Gastroesophageal sphincter (tissue), 4 donors: ENCODE data around the gene SUPT3H. TPM values are rescaled to one million over a fixed set of nuclear protein-coding genes. Genes with fewer than 3 reads are reported as not detected.

Experiments
- ATAC-seq: fragments of 150-250 bp; one replicate; pipeline ENCODE4 v1.9.1; 2016; ENCODE audit warnings: mild to moderate bottlenecking, moderate library complexity
- H3K27ac ChIP-seq, 4 donors: fragments of 200-600 bp; sonication (generic) in 3 of 4; 1 replicate in 3 of 4; 2 replicates in 1 of 4; pipeline ENCODE4 v1.5.1; 2016 to 2019
- H3K27me3 ChIP-seq: fragments of 200-600 bp; sonication (generic); one replicate; pipeline ENCODE4 v1.5.1; 2019
- H3K36me3 ChIP-seq, 2 donors: fragments of 200-600 bp; sonication (generic); one replicate each; pipeline ENCODE4 v1.5.1; 2019; ENCODE audit warnings: control low read depth in 1 of 2
- H3K4me1 ChIP-seq, 3 donors: fragments of 200-600 bp; sonication (generic); 1 replicate in 2 of 3; 2 replicates in 1 of 3; pipeline ENCODE4 v1.5.1; 2016 to 2019; ENCODE audit warnings: control low read depth in 2 of 3
- H3K4me3 ChIP-seq, 2 donors: fragments of 200-600 bp; sonication (generic); one replicate each; pipeline ENCODE4 v1.5.1; 2019; ENCODE audit warnings: mild to moderate bottlenecking in 1 of 2, moderate library complexity in 1 of 2
- H3K9me3 ChIP-seq, 3 donors: fragments of 200-600 bp; sonication (generic); one replicate each; pipeline ENCODE4 v1.5.1; 2017 to 2019; ENCODE audit warnings: control low read depth in 2 of 3
- CTCF ChIP-seq, 4 experiments: fragments of 200-600 bp in 2 of 4; fragments of 450-650 bp in 2 of 4; sonication (generic) in 1 of 4; IDR thresholded peaks; one replicate each; pipeline ENCODE4 v1.5.1; 2017 to 2019; ENCODE audit warnings: antibody characterized with exemption in 4 of 4, mild to moderate bottlenecking in 2 of 4, moderate library complexity in 2 of 4
- EP300 ChIP-seq: sonication (generic); formaldehyde crosslinking; IDR thresholded peaks from one replicate; pipeline ENCODE4 v1.6.1; 2017; ENCODE audit warnings: antibody characterized with exemption, mild to moderate bottlenecking
- POLR2A ChIP-seq, 2 donors: fragments of 450-650 bp; IDR thresholded peaks; one replicate each; pipeline ENCODE4 v1.6.1; 2017; ENCODE audit warnings: antibody characterized with exemption in 2 of 2, mild to moderate bottlenecking in 2 of 2, moderate library complexity in 1 of 2
- POLR2AphosphoS5 ChIP-seq: sonication (generic); formaldehyde crosslinking; IDR thresholded peaks from one replicate; pipeline ENCODE4 v1.6.1; 2017; ENCODE audit warnings: antibody characterized with exemption
- WGBS, 2 donors: methylation state at CpG; one replicate each; pipeline ENCODE4 v1.1.5; 2018; ENCODE audit warnings: low coverage in 1 of 2; 5-methylcytosine and 5-hydroxymethylcytosine counted together
- total RNA-seq, 4 donors: library from RNA; depleted of rRNA; stranded (reverse); fragments of >200 nt; gene quantifications; one replicate each; pipeline ENCODE4 v1.1.0, GENCODE V29; 2016

SUPT3H gene
- total RNA-seq, 4 donors from 2014 or later: 3.6 to 13.1 (median 7.6) TPM

GRCh38 chr6:44826025-44826676 is 551.6 kb downstream of the SUPT3H start:
- Histone ChIP-seq H3K9me3 (no peaks in the 10 kb centered on the region), H3K36me3 (no peaks in the 10 kb centered on the region), H3K27me3 (no peaks in the 10 kb centered on the region), H3K4me3 (no peak overlapping the region), H3K27ac (no peak overlapping the region), H3K4me1 (no peaks in the 10 kb centered on the region)
- TF ChIP-seq EP300: no peak
- TF ChIP-seq POLR2A (IDR thresholded peaks at IDR 0.05): no peak
- no peak for TF ChIP-seq POLR2AphosphoS5
- TF ChIP-seq CTCF (IDR thresholded peaks at IDR 0.05): no peak
- WGBS, 2 donors: 64 to 79% methylated on average over 6 of the region's 6 CpGs
- no peak for ATAC-seq

- ATAC-seq: no peak
- Histone ChIP-seq H3K4me1 (no peaks in the 10 kb centered on the region), H3K27ac (no peak overlapping the region), H3K27me3 (no peaks in the 10 kb centered on the region), H3K9me3 (no peaks in the 10 kb centered on the region), H3K36me3 (no peaks in the 10 kb centered on the region), H3K4me3 (no peak overlapping the region)
- no peak for TF ChIP-seq POLR2A (IDR thresholded peaks at IDR 0.05)
- TF ChIP-seq POLR2AphosphoS5: no peak
- no peak for TF ChIP-seq EP300
- no peak for TF ChIP-seq CTCF (IDR thresholded peaks at IDR 0.05)
- 90 to 96% methylated on average over 2 of the region's 2 CpGs for WGBS, 2 donors
Observed at GRCh38 chr6:44825273-44825672, 552.5 kb downstream of the SUPT3H start.

GRCh38 chr6:44824567-44824966 is 553.2 kb downstream of the SUPT3H start:
- Histone ChIP-seq H3K36me3 (no peaks in the 10 kb centered on the region), H3K4me3 (no peak overlapping the region), H3K27ac (no peak overlapping the region), H3K27me3 (no peaks in the 10 kb centered on the region), H3K9me3 (no peaks in the 10 kb centered on the region), H3K4me1 (no peaks in the 10 kb centered on the region)
- ATAC-seq: no peak
- TF ChIP-seq POLR2AphosphoS5: no peak
- TF ChIP-seq EP300: no peak
- TF ChIP-seq POLR2A (IDR thresholded peaks at IDR 0.05): no peak
- no peak for TF ChIP-seq CTCF (IDR thresholded peaks at IDR 0.05)

- Histone ChIP-seq H3K36me3 (no peaks in the 10 kb centered on the region), H3K9me3 (no peaks in the 10 kb centered on the region), H3K27me3 (no peaks in the 10 kb centered on the region), H3K4me1 (no peaks in the 10 kb centered on the region), H3K27ac (no peak overlapping the region), H3K4me3 (no peak overlapping the region)
- no peak for ATAC-seq
- TF ChIP-seq POLR2AphosphoS5: no peak
- no peak for TF ChIP-seq CTCF (IDR thresholded peaks at IDR 0.05)
- no peak for TF ChIP-seq EP300
- TF ChIP-seq POLR2A (IDR thresholded peaks at IDR 0.05): no peak
- WGBS, 2 donors: 61 to 100% methylated on average over 2 to 3 of the region's 3 CpGs
Observed at GRCh38 chr6:44820759-44821158, 557.0 kb downstream of the SUPT3H start.

GRCh38 chr6:44820321-44820720 is 557.4 kb downstream of the SUPT3H start:
- WGBS, 2 donors: 84 to 100% methylated on average over 2 of the region's 2 CpGs
- H3K9me3 ChIP-seq: no peaks in the 10 kb centered on the region
- TF ChIP-seq POLR2A (IDR thresholded peaks at IDR 0.05) (no peak), CTCF (IDR thresholded peaks at IDR 0.05) (no peak), POLR2AphosphoS5 (no peak), EP300 (no peak)

More at GRCh38 chr6:44820321-44820720, 557.4 kb downstream of the SUPT3H start:
- Histone ChIP-seq H3K27me3 (no peaks in the 10 kb centered on the region), H3K27ac (no peak overlapping the region), H3K36me3 (no peaks in the 10 kb centered on the region), H3K4me1 (no peaks in the 10 kb centered on the region), H3K4me3 (no peak overlapping the region)
- no peak for ATAC-seq
